ENCODE measurements around the gene TPRA1. TPM values are rescaled to one million over a fixed set of nuclear protein-coding genes. Genes with fewer than 3 reads are reported as not detected.

Gene TPRA1
- polyA plus RNA-seq, 1 experiment: 20.6 TPM

DNA sequence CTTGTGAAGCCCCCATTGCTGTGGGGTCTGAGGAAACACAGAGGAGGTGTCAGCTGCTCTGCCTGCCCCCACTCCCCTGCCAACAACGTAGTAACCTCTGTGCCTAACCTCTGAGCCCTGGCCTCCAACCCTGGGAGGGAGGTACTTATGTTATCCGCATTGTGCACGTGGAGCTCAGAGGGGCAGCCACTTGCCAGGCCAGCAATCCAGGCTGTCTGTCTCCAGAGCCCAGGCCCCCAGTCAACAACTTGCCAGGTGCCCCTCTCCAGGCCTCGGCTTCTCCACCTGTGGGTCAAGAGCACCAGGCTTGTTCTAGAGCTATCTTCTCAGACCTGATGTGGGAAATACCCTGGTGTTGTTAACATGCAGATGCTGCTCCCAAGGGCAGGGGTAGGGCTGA is 2.7 kb downstream of the TPRA1 start:
- ChIA-PET CTCF (interaction anchor here (0.6 to 5.4 kb wide), 2 partner anchors 14 to 421 kb away, joined by 3 to 67 read pairs; no protein-coding TSS in a partner anchor), POLR2A (no interaction called here)
- no peaks in the 10 kb centered on the region for H3K9me3 ChIP-seq (ENCODE audit: control insufficient read depth, insufficient read depth, low read length)
- TF ChIP-seq, protein P1, sequence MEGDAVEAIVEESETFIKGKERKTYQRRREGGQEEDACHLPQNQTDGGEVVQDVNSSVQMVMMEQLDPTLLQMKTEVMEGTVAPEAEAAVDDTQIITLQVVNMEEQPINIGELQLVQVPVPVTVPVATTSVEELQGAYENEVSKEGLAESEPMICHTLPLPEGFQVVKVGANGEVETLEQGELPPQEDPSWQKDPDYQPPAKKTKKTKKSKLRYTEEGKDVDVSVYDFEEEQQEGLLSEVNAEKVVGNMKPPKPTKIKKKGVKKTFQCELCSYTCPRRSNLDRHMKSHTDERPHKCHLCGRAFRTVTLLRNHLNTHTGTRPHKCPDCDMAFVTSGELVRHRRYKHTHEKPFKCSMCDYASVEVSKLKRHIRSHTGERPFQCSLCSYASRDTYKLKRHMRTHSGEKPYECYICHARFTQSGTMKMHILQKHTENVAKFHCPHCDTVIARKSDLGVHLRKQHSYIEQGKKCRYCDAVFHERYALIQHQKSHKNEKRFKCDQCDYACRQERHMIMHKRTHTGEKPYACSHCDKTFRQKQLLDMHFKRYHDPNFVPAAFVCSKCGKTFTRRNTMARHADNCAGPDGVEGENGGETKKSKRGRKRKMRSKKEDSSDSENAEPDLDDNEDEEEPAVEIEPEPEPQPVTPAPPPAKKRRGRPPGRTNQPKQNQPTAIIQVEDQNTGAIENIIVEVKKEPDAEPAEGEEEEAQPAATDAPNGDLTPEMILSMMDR (IDR thresholded peaks at IDR 0.05; ENCODE audit: low read depth, low read length): no peak
- no peak overlapping the region for H3K27ac ChIP-seq (ENCODE audit: low read depth, low read length)
- no peak for DNase-seq (ENCODE audit: low read depth, low spot score)
- 0 out of 2 replicates have a peak overlapping the region, but pooled peaks have one; percentile 1 for H3K4me3 ChIP-seq (ENCODE audit: low read depth, low read length)
- no peaks in the 10 kb centered on the region for H3K27me3 ChIP-seq (ENCODE audit: control insufficient read depth, insufficient read depth, low read length)

DNA sequence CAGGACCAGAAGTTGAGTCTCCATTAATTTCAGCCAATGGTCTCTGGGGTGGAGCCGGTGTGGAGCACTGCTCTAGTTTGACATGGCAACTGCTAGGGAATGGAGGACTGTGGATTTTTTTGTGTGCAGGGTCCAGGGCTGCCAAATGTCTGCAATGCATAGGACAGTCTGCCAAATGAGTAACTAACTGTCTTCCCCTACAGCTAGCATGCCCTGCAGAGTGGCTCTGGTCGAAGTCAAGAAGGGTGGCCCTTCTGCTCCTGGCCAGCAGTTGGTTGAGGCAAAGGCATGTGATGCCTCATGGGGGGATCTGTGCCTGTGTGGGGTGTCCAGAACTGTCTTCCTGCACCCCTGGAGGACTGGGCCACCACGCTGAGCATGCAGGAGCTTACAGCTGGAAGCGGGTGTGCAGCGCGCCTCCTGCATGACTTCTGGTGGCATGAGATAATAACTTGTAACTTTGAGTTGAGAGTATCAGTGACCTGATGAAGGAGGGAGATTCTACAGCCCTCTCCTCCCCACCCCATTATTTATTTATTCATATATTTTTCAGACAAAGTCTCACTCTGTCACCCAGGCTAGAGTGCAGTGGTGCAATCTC is 4.6 kb downstream of the TPRA1 start:
- Histone ChIP-seq H3K9me3 (ENCODE audit: control insufficient read depth, insufficient read depth, low read length) (no peaks in the 10 kb centered on the region), H3K4me3 (ENCODE audit: low read depth, low read length) (no peak overlapping the region), H3K27me3 (ENCODE audit: control insufficient read depth, insufficient read depth, low read length) (no peaks in the 10 kb centered on the region), H3K27ac (ENCODE audit: low read depth, low read length) (no peak overlapping the region)
- TF ChIP-seq, protein P1 (IDR thresholded peaks at IDR 0.05; ENCODE audit: low read depth, low read length): no peak
- ChIA-PET POLR2A (no interaction called here), CTCF (interaction anchor here (5.4 kb wide), 1 partner anchor 12 kb away, joined by 67 read pairs; no protein-coding TSS in a partner anchor)
- DNase-seq (ENCODE audit: low read depth, low spot score): no peak

DNA sequence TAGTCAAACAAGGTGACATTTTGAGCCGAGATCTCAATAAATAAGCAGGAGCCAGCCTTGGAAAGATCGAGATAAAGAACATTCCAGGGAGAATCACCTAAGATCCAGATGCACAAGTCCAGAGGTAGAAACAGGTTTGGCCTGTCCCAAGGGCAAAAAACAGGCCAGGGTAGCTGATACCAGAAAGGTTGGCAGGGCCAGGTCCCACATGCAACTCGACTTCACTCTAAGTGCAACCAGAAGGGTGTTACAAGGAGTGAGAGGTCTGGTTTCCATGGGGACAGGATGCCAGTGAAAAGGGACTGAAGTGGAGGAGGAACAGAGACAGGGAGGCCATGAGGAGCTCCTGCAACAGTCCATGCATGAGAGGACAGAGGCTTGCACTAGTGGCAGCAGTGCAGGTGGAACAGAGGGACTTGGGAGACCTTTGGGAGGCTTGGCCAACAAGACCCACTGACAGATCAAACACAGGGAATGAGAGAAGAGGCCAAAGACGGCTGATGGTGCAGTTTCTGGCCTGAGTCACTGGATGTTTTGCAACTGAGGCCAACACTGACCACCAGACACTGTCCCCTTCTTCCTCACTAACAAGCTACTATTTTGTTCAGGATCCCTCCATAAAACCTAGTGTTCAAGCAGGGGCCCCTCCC is 5.2 kb downstream of the TPRA1 start:
- H3K27me3 ChIP-seq (ENCODE audit: control insufficient read depth, insufficient read depth, low read length): no peaks in the 10 kb centered on the region
- DNase-seq (ENCODE audit: low read depth, low spot score): no peak
- CTCF ChIA-PET: interaction anchor here (1.2 to 5.4 kb wide), 3 partner anchors 10 to 37 kb away, joined by 3 to 67 read pairs (median 16); no protein-coding TSS in a partner anchor
- POLR2A ChIA-PET: no interaction called here
- no peak overlapping the region for H3K27ac ChIP-seq (ENCODE audit: low read depth, low read length)
- no peaks in the 10 kb centered on the region for H3K9me3 ChIP-seq (ENCODE audit: control insufficient read depth, insufficient read depth, low read length)
- TF ChIP-seq, protein P1 (IDR thresholded peaks at IDR 0.05; ENCODE audit: low read depth, low read length): no peak
- H3K4me3 ChIP-seq (ENCODE audit: low read depth, low read length): no peak overlapping the region

DNA sequence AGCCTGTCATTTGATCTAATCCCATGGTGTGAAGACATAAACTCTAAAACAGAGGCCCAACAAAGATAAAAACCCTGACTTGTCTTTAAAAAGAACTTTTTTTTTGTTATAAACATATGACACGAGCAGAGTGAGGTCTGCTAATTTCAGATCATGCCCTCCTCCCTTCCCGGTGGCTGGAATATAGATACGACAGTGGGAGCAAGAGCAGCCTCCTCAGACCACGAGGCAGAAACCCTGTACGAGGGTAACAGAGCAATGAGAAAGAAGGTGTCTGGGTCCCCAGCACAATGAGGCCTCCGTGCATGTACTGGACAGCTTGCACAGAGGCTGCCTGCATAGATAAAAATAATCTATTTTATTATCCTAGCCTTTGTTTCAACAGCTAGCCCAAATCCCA is 5.8 kb downstream of the TPRA1 start:
- no peak for DNase-seq (ENCODE audit: low read depth, low spot score)
- Histone ChIP-seq H3K9me3 (ENCODE audit: control insufficient read depth, insufficient read depth, low read length) (no peaks in the 10 kb centered on the region), H3K4me3 (ENCODE audit: low read depth, low read length) (no peak overlapping the region), H3K27ac (ENCODE audit: low read depth, low read length) (no peak overlapping the region), H3K27me3 (ENCODE audit: control insufficient read depth, insufficient read depth, low read length) (no peaks in the 10 kb centered on the region)
- CTCF ChIA-PET: interaction anchor here (1.2 to 1.8 kb wide), 2 partner anchors 10 to 36 kb away, joined by 3 to 16 read pairs; no protein-coding TSS in a partner anchor
- POLR2A ChIA-PET: no interaction called here
- TF ChIP-seq, protein P1 (IDR thresholded peaks at IDR 0.05; ENCODE audit: low read depth, low read length): no peak
